Mesendoderm (in vitro differentiated cells): ENCODE measurements around the gene LRBA.

Source experiments
- DNase-seq: peaks from one replicate; pipeline ENCODE4 v3.0.0; 2013
- H2AK5ac ChIP-seq: 2 replicates; pipeline ENCODE4 v1.6.1; 2013; ENCODE audit warnings: low read length, inconsistent platforms
- H2BK120ac ChIP-seq: 2 replicates; pipeline ENCODE4 v1.6.1; 2013; ENCODE audit warnings: low read depth, mild to moderate bottlenecking, low read length, moderate library complexity, mixed read lengths
- H2BK15ac ChIP-seq: replicated peaks from 2 replicates; pipeline ENCODE4 v1.6.1; 2013; ENCODE audit warnings: low read depth, mild to moderate bottlenecking, moderate library complexity
- H2BK5ac ChIP-seq: 2 replicates; pipeline ENCODE4 v1.6.1; 2013; ENCODE audit warnings: low read length, inconsistent platforms
- H3K18ac ChIP-seq: 2 replicates; pipeline ENCODE4 v1.6.1; 2013; ENCODE audit warnings: mild to moderate bottlenecking, low read length, mixed read lengths
- H3K23ac ChIP-seq: one replicate; pipeline ENCODE4 v1.6.1; 2013; ENCODE audit warnings: low read length
- H3K27ac ChIP-seq: 2 replicates; pipeline ENCODE4 v1.5.1; 2013; ENCODE audit warnings: low read depth, mild to moderate bottlenecking, inconsistent platforms, low read length, moderate library complexity
- H3K27me3 ChIP-seq: 2 replicates; pipeline ENCODE4 v1.6.1; 2013; ENCODE audit warnings: low read length, control low read depth, mild to moderate bottlenecking, inconsistent platforms; ENCODE audit not compliant: insufficient read depth, poor library complexity
- H3K36me3 ChIP-seq: 2 replicates; pipeline ENCODE4 v1.6.1; 2013; ENCODE audit warnings: low read length, inconsistent platforms; ENCODE audit not compliant: control insufficient read depth, insufficient read depth
- H3K4ac ChIP-seq: one replicate; pipeline ENCODE4 v1.6.1; 2013; ENCODE audit warnings: low read depth, mild to moderate bottlenecking, low read length, moderate library complexity
- H3K4me1 ChIP-seq: 2 replicates; pipeline ENCODE4 v1.6.1; 2013; ENCODE audit warnings: low read depth, low read length, inconsistent platforms; ENCODE audit not compliant: control insufficient read depth
- H3K4me2 ChIP-seq: 2 replicates; pipeline ENCODE4 v1.6.1; 2013; ENCODE audit warnings: low read length
- H3K4me3 ChIP-seq: 2 replicates; pipeline ENCODE4 v1.5.1; 2013; ENCODE audit warnings: mild to moderate bottlenecking, low read length
- H3K56ac ChIP-seq: one replicate; pipeline ENCODE4 v1.6.1; 2013; ENCODE audit warnings: low read length
- H3K79me1 ChIP-seq: 2 replicates; pipeline ENCODE4 v1.6.1; 2013; ENCODE audit warnings: low read length, inconsistent platforms
- H3K79me2 ChIP-seq: 2 replicates; pipeline ENCODE4 v1.6.1; 2013; ENCODE audit warnings: mild to moderate bottlenecking, low read length; ENCODE audit not compliant: control insufficient read depth, insufficient read depth
- H3K9ac ChIP-seq: 2 replicates; pipeline ENCODE4 v1.6.1; 2013; ENCODE audit warnings: low read length, inconsistent platforms
- H4K5ac ChIP-seq: one replicate; pipeline ENCODE4 v1.6.1; 2013; ENCODE audit warnings: low read length
- H4K8ac ChIP-seq: one replicate; pipeline ENCODE4 v1.6.1; 2013; ENCODE audit warnings: low read depth, mild to moderate bottlenecking, control low read depth, low read length, moderate library complexity
- WGBS: extraction: QIAGEN DNeasy Blood & Tissue Kit; methylation state at CpG from one replicate; pipeline ENCODE4 v1.1.7; 2013; ENCODE audit warnings: low lambda C conversion rate, missing lambda C conversion rate; ENCODE audit not compliant: insufficient coverage; ENCODE audit errors: extremely low coverage; 5-methylcytosine and 5-hydroxymethylcytosine counted together

Gene LRBA

DNA sequence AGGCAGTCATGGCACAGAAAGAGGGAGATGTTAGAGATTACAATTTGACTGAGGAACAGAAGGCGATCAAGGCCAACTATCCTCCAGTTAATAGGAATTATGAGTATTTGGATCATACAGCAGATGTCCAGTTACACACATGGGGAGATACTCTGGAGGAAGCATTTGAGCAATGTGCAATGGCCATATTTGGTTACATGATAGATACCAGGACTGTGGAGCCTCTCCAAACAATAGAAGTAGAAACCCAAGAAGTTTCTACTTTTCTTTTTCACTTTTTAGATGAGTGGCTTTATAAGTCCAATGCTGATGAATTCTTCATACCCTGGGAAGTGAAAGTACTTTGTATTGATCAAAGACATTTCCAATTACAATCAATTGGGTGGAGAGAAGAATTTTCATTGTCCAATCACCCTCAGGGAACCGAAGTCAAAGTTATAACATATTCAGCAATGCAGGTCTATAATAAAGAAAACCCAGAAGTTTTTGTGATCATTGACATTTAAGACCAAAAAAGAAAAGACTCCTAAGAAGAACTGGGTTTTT lies 294.0 kb downstream of the LRBA start:
- Histone ChIP-seq H2BK15ac (no peak overlapping the region), H3K56ac (no peak overlapping the region), H3K79me2 (no peaks in the 10 kb centered on the region), H3K23ac (no peak overlapping the region), H3K27ac (no peak overlapping the region), H3K36me3 (no peaks in the 10 kb centered on the region), H2BK120ac (no peak overlapping the region), H3K9ac (no peak overlapping the region), H3K4me3 (no peak overlapping the region), H3K27me3 (no peaks in the 10 kb centered on the region), H2AK5ac (no peak overlapping the region), H3K79me1 (no peaks in the 10 kb centered on the region), H3K4me1 (no peaks in the 10 kb centered on the region), H3K4ac (no peak overlapping the region), H4K5ac (no peak overlapping the region), H3K18ac (no peak overlapping the region), H3K4me2 (no peak overlapping the region), H2BK5ac (no peak overlapping the region), H4K8ac (no peak overlapping the region)
- no peak for DNase-seq
- no CpG with 5 or more reads among the region's 2 CpGs for WGBS

DNA sequence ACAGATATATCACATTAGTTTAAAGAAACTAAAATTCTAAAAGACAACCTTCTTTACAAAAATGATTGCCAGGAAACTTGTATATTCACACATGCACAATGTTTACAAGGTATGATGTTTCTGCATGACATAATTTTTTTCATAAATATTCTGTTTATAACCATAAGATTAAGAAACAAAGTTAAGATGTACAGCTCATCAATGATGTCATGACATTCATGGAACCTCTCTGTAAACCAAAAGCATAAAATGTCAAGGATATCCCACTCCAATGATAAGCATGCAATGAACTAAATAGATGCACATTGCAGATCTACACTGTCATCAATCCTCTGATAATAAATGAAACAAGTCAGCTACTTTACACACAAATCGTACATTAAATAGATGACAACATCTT lies 297.1 kb downstream of the LRBA start:
- Histone ChIP-seq H3K36me3 (no peaks in the 10 kb centered on the region), H3K27ac (no peak overlapping the region), H3K56ac (no peak overlapping the region), H3K4ac (no peak overlapping the region), H3K23ac (no peak overlapping the region), H3K79me1 (no peaks in the 10 kb centered on the region), H3K79me2 (no peaks in the 10 kb centered on the region), H3K4me2 (no peak overlapping the region), H2BK15ac (no peak overlapping the region), H3K27me3 (no peaks in the 10 kb centered on the region), H3K4me1 (no peaks in the 10 kb centered on the region), H2BK5ac (no peak overlapping the region), H3K9ac (no peak overlapping the region), H2BK120ac (no peak overlapping the region), H3K18ac (no peak overlapping the region), H2AK5ac (no peak overlapping the region), H4K8ac (no peak overlapping the region), H3K4me3 (no peak overlapping the region), H4K5ac (no peak overlapping the region)
- no peak for DNase-seq
- WGBS, result no CpG with 5 or more reads among the region's 1 CpG

DNA sequence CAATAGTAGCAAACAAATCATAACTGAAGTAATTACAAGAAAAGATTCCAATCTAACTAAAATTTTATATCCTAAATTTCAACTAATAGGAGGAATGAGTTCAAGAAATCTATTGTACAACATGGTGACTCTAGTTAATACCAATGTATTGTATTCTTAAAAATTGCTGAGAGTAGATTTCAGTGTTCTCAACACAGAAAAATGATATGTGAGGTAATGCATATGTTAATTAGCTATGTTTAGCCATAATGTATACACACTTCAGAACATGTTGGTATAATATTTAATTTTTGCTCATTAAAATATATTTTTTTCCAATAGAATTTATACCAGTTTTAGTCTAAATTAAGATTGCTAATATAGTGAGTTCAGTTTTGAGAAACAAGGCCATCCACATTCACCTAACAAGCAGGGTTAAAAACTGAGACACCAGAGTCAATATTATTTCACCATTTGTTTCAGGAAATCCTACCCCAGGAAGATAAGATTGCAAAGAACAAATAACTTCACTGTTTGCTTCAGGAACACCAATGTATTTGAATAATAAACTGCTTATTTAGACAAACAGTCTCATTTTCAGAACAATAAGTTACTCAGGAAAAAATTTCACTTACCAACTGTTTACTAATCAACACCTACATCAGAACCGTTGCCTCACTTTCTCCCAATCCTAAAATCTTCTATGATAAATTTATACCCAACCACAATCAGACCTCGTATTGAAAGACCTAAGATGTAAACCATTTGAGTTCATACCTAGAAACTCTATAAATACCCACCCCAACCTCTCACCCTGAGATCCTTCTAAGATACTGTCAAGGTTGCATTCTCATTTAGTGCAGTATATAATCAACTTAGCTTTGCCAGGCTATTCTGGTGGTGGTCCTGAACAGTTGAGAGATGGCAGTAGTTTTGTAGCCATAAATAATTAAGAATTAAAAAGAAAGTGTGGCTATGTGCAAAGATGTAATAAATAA lies 300.3 kb downstream of the LRBA start:
- H3K27ac ChIP-seq, result no peak overlapping the region
- H4K5ac ChIP-seq, result no peak overlapping the region
- WGBS, result 100% methylated on average over 2 of the region's 2 CpGs
- H3K4me3 ChIP-seq, result no peak overlapping the region
- H2BK120ac ChIP-seq, result no peak overlapping the region
- no peak overlapping the region for H3K56ac ChIP-seq
- no peaks in the 10 kb centered on the region for H3K79me1 ChIP-seq
- H4K8ac ChIP-seq, result no peak overlapping the region
- no peaks in the 10 kb centered on the region for H3K79me2 ChIP-seq
- H3K9ac ChIP-seq, result no peak overlapping the region
- H3K4me2 ChIP-seq, result no peak overlapping the region
- H3K36me3 ChIP-seq, result no peaks in the 10 kb centered on the region
- H3K4me1 ChIP-seq, result no peaks in the 10 kb centered on the region
- H3K23ac ChIP-seq, result no peak overlapping the region
- DNase-seq, result no peak
- H2BK5ac ChIP-seq, result no peak overlapping the region
- no peak overlapping the region for H3K4ac ChIP-seq
- H3K27me3 ChIP-seq, result no peaks in the 10 kb centered on the region
- H3K18ac ChIP-seq, result no peak overlapping the region
- H2BK15ac ChIP-seq, result no peak overlapping the region
- H2AK5ac ChIP-seq, result no peak overlapping the region

DNA sequence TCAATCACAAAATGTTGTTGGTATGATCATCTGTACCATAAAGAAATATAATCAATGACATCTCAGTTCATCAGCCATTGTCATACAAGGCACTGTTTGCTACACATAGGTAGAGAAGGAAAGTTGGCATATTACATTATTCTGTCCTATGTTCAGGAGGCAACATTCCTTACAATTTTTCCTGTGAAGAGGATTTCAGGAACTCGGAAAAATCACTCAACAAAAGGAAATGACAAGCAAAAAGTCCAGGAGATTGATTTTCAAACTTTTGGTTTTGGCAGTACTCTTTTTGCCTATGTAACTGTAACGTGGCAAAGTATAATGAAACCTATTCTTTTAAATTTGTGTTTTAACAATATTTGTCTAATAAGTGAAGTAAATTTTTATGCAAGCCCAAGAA lies 301.8 kb downstream of the LRBA start:
- Histone ChIP-seq H2BK15ac (no peak overlapping the region), H3K4me1 (no peaks in the 10 kb centered on the region), H3K18ac (no peak overlapping the region), H3K23ac (no peak overlapping the region), H3K56ac (no peak overlapping the region), H3K4me3 (no peak overlapping the region), H3K4ac (no peak overlapping the region), H3K27me3 (no peaks in the 10 kb centered on the region), H3K9ac (no peak overlapping the region), H2AK5ac (no peak overlapping the region), H2BK120ac (no peak overlapping the region), H4K5ac (no peak overlapping the region), H3K4me2 (no peak overlapping the region), H3K79me2 (no peaks in the 10 kb centered on the region), H4K8ac (no peak overlapping the region), H3K79me1 (no peaks in the 10 kb centered on the region), H3K27ac (no peak overlapping the region), H2BK5ac (no peak overlapping the region), H3K36me3 (no peaks in the 10 kb centered on the region)
- no CpG with 5 or more reads among the region's 2 CpGs for WGBS
- no peak for DNase-seq

DNA sequence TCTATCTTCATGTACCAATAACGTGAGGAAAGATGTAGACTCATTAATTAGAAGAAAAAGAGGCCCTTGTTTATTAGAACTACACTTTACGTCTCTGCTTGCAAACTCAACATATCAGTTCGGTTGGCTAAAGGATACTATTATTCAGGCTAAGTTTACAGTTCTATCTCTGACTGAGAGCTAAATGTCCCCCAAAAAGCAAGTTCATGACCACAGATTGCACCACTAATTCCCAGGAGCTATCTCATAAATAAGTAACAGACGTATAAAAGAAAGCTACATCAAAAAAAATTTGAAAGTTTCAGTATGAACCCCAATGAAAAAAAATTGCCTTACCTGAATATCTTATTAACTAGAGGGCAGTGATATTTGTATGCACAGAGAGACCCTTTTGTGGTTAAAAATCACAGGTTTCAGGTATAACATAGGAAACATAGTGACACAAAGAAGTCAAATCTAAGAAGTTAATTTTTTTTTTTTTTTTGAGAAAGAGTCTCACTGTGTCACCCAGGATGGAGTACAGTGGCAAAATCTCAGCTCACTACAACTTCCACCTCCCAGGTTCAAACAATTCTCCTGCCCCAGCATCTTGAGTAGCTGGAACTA lies 304.2 kb downstream of the LRBA start:
- H2BK5ac ChIP-seq, result no peak overlapping the region
- no peak overlapping the region for H3K4me3 ChIP-seq
- no peaks in the 10 kb centered on the region for H3K79me1 ChIP-seq
- H3K27ac ChIP-seq, result no peak overlapping the region
- H3K9ac ChIP-seq, result no peak overlapping the region
- no peaks in the 10 kb centered on the region for H3K4me1 ChIP-seq
- no peak overlapping the region for H3K23ac ChIP-seq
- no peak overlapping the region for H2BK120ac ChIP-seq
- no peak overlapping the region for H4K8ac ChIP-seq
- no peak overlapping the region for H3K18ac ChIP-seq
- no peak overlapping the region for H4K5ac ChIP-seq
- H3K79me2 ChIP-seq, result no peaks in the 10 kb centered on the region
- H2AK5ac ChIP-seq, result no peak overlapping the region
- no peak overlapping the region for H3K56ac ChIP-seq
- DNase-seq, result no peak
- no CpG with 5 or more reads among the region's 4 CpGs for WGBS
- no peak overlapping the region for H3K4me2 ChIP-seq
- H3K36me3 ChIP-seq, result no peaks in the 10 kb centered on the region
- no peak overlapping the region for H2BK15ac ChIP-seq
- H3K27me3 ChIP-seq, result no peaks in the 10 kb centered on the region
- H3K4ac ChIP-seq, result no peak overlapping the region
